Measurements from ENCODE around the gene TRRAP. TPM values are rescaled to one million over a fixed set of nuclear protein-coding genes. Genes with fewer than 3 reads are reported as not detected.

Gene TRRAP
- total RNA-seq, 2 experiments from 2014 or later = 44.3 to 48.7 TPM

- Mint-ChIP-seq H3K27ac (peak overlapping the region; percentile 96), H3K9me3 (no peaks in the 10 kb centered on the region), H3K4me3 (peak overlapping the region; percentile 93), H3K4me1 (ENCODE audit: low read depth) (peaks cover 38% of the 10 kb centered on the region), H3K36me3 (peaks cover 31% of the 10 kb centered on the region), H3K27me3 (no peaks in the 10 kb centered on the region)
- intact Hi-C loops (cut with micrococcal nuclease) = loop anchor here (1.0 to 2.0 kb wide), 5 partner anchors 52 to 599 kb away; partner anchors contain the start of genes ARPC1B and BRI3
- CTCF ChIA-PET = interaction anchor here (1.0 to 2.1 kb wide), 3 partner anchors 12 to 599 kb away, joined by 3 to 14 read pairs (median 4); no protein-coding TSS in a partner anchor
- POLR2A ChIA-PET = interaction anchor here (0.5 to 1.5 kb wide), 6 partner anchors 8 to 451 kb away, joined by 3 to 8 read pairs (median 3); no protein-coding TSS in a partner anchor
- DNase-seq = peak; percentile 80
These were observed 1.1 kb downstream of the TRRAP start for GRCh38 chr7:98879198-98879978.

GRCh38 chr7:98879979-98880315 lies 1.6 kb downstream of the TRRAP start:
- Mint-ChIP-seq H3K4me3 (peak overlapping the region; percentile 93), H3K27ac (peak overlapping the region; percentile 96), H3K9me3 (no peaks in the 10 kb centered on the region), H3K4me1 (ENCODE audit: low read depth) (peaks cover 38% of the 10 kb centered on the region), H3K27me3 (no peaks in the 10 kb centered on the region), H3K36me3 (peaks cover 31% of the 10 kb centered on the region)
- intact Hi-C loops (cut with micrococcal nuclease) = loop anchor here (1.0 to 2.0 kb wide), 5 partner anchors 51 to 599 kb away; partner anchors contain the start of genes ARPC1B and BRI3
- ChIA-PET CTCF (interaction anchor here (1.0 to 2.1 kb wide), 2 partner anchors 11 to 38 kb away, joined by 3 to 14 read pairs; no protein-coding TSS in a partner anchor), POLR2A (interaction anchor here (1.0 to 1.3 kb wide), 3 partner anchors 9 to 51 kb away, joined by 3 read pairs; no protein-coding TSS in a partner anchor)
- no peak for DNase-seq

GRCh38 chr7:98880485-98880884 lies 2.2 kb downstream of the TRRAP start:
- intact Hi-C loops (cut with micrococcal nuclease) = no loop called here
- Mint-ChIP-seq H3K4me1 (ENCODE audit: low read depth) (peaks cover 38% of the 10 kb centered on the region), H3K9me3 (no peaks in the 10 kb centered on the region), H3K27me3 (no peaks in the 10 kb centered on the region), H3K27ac (peak overlapping the region; percentile 96), H3K4me3 (peak overlapping the region; percentile 93), H3K36me3 (peaks cover 31% of the 10 kb centered on the region)
- ChIA-PET CTCF (interaction anchor here (1.0 to 2.1 kb wide), 2 partner anchors 10 to 39 kb away, joined by 3 to 14 read pairs; no protein-coding TSS in a partner anchor), POLR2A (interaction anchor here (1.0 to 1.3 kb wide), 2 partner anchors 15 to 50 kb away, joined by 3 read pairs; no protein-coding TSS in a partner anchor)
- no peak for DNase-seq

- peak; percentile 54 for DNase-seq
- ChIA-PET POLR2A (interaction anchor here (1.1 kb wide), 1 partner anchor 49 kb away, joined by 5 read pairs; no protein-coding TSS in a partner anchor), CTCF (no interaction called here)
- no peaks in the 10 kb centered on the region for H3K9me3 Mint-ChIP-seq
- peaks cover 36% of the 10 kb centered on the region for H3K36me3 Mint-ChIP-seq
- H3K27me3 Mint-ChIP-seq = no peaks in the 10 kb centered on the region
- intact Hi-C loops (cut with micrococcal nuclease) = loop anchor here (2.0 kb wide), 1 partner anchor 221 kb away; no protein-coding TSS in a partner anchor
- peak overlapping the region; percentile 96 for H3K27ac Mint-ChIP-seq
- H3K4me3 Mint-ChIP-seq = peak overlapping the region; percentile 93
- H3K4me1 Mint-ChIP-seq (ENCODE audit: low read depth) = peaks cover 41% of the 10 kb centered on the region
These were observed 3.4 kb downstream of the TRRAP start for GRCh38 chr7:98881561-98882315.

- intact Hi-C loops (cut with micrococcal nuclease) = no loop called here
- peaks cover 40% of the 10 kb centered on the region for H3K36me3 Mint-ChIP-seq
- no peak for DNase-seq
- no peak overlapping the region for H3K4me3 Mint-ChIP-seq
- H3K27ac Mint-ChIP-seq = no peak overlapping the region
- ChIA-PET CTCF (no interaction called here), POLR2A (no interaction called here)
- H3K4me1 Mint-ChIP-seq (ENCODE audit: low read depth) = peaks cover 48% of the 10 kb centered on the region
- no peaks in the 10 kb centered on the region for H3K9me3 Mint-ChIP-seq
- H3K27me3 Mint-ChIP-seq = no peaks in the 10 kb centered on the region
These were observed 6.1 kb downstream of the TRRAP start for GRCh38 chr7:98884416-98884815.

- no peaks in the 10 kb centered on the region for H3K27me3 Mint-ChIP-seq
- ChIA-PET CTCF (interaction anchor here (0.6 kb wide), 1 partner anchor 10 kb away, joined by 3 read pairs; no protein-coding TSS in a partner anchor), POLR2A (interaction anchor here (0.8 kb wide), 1 partner anchor 9 kb away, joined by 3 read pairs; the partner anchor contains the start of gene TRRAP)
- peaks cover 24% of the 10 kb centered on the region for H3K4me1 Mint-ChIP-seq (ENCODE audit: low read depth)
- intact Hi-C loops (cut with micrococcal nuclease) = no loop called here
- H3K27ac Mint-ChIP-seq = no peak overlapping the region
- H3K9me3 Mint-ChIP-seq = no peaks in the 10 kb centered on the region
- no peak for DNase-seq
- H3K36me3 Mint-ChIP-seq = peaks cover 34% of the 10 kb centered on the region
- no peak overlapping the region for H3K4me3 Mint-ChIP-seq
These were observed 8.7 kb downstream of the TRRAP start for GRCh38 chr7:98887038-98887437.

- POLR2A ChIA-PET = no interaction called here
- peaks cover 49% of the 10 kb centered on the region for H3K36me3 Mint-ChIP-seq
- no peak for DNase-seq
- no peak overlapping the region for H3K4me3 Mint-ChIP-seq
- H3K27ac Mint-ChIP-seq = no peak overlapping the region
- H3K9me3 Mint-ChIP-seq = no peaks in the 10 kb centered on the region
- H3K4me1 Mint-ChIP-seq (ENCODE audit: low read depth) = peaks cover 6% of the 10 kb centered on the region
- CTCF ChIA-PET = interaction anchor here (3.3 kb wide), 1 partner anchor 13 kb away, joined by 14 read pairs; the partner anchor contains the start of gene TRRAP
- intact Hi-C loops (cut with micrococcal nuclease) = no loop called here
- H3K27me3 Mint-ChIP-seq = no peaks in the 10 kb centered on the region
These were observed 14.3 kb downstream of the TRRAP start for GRCh38 chr7:98892609-98893008.

- Mint-ChIP-seq H3K4me3 (no peak overlapping the region), H3K27me3 (no peaks in the 10 kb centered on the region), H3K4me1 (ENCODE audit: low read depth) (no peaks in the 10 kb centered on the region), H3K9me3 (no peaks in the 10 kb centered on the region), H3K36me3 (peaks cover 59% of the 10 kb centered on the region), H3K27ac (no peak overlapping the region)
- intact Hi-C loops (cut with micrococcal nuclease) = no loop called here
- DNase-seq = no peak
- CTCF ChIA-PET = no interaction called here
- POLR2A ChIA-PET = no interaction called here
These were observed 21.5 kb downstream of the TRRAP start for GRCh38 chr7:98899816-98900215.

- no peak for DNase-seq
- H3K9me3 Mint-ChIP-seq = no peaks in the 10 kb centered on the region
- ChIA-PET CTCF (no interaction called here), POLR2A (no interaction called here)
- no peaks in the 10 kb centered on the region for H3K4me1 Mint-ChIP-seq (ENCODE audit: low read depth)
- no peaks in the 10 kb centered on the region for H3K27me3 Mint-ChIP-seq
- H3K27ac Mint-ChIP-seq = no peak overlapping the region
- peaks cover 60% of the 10 kb centered on the region for H3K36me3 Mint-ChIP-seq
- H3K4me3 Mint-ChIP-seq = no peak overlapping the region
- intact Hi-C loops (cut with micrococcal nuclease) = no loop called here
These were observed 22.5 kb downstream of the TRRAP start for GRCh38 chr7:98900815-98901214.

- ChIA-PET POLR2A (interaction anchor here (0.9 kb wide), 1 partner anchor 25 kb away, joined by 3 read pairs; no protein-coding TSS in a partner anchor), CTCF (no interaction called here)
- intact Hi-C loops (cut with micrococcal nuclease) = no loop called here
- no peaks in the 10 kb centered on the region for H3K4me1 Mint-ChIP-seq (ENCODE audit: low read depth)
- no peaks in the 10 kb centered on the region for H3K9me3 Mint-ChIP-seq
- no peak for DNase-seq
- no peak overlapping the region for H3K4me3 Mint-ChIP-seq
- peaks cover 57% of the 10 kb centered on the region for H3K36me3 Mint-ChIP-seq
- no peak overlapping the region for H3K27ac Mint-ChIP-seq
- H3K27me3 Mint-ChIP-seq = no peaks in the 10 kb centered on the region
These were observed 24.2 kb downstream of the TRRAP start for GRCh38 chr7:98902523-98902922.

GRCh38 chr7:98903246-98903645 lies 24.9 kb downstream of the TRRAP start:
- H3K4me3 Mint-ChIP-seq = no peak overlapping the region

GRCh38 chr7:98907570-98907969 lies 29.2 kb downstream of the TRRAP start:
- H3K27ac Mint-ChIP-seq = no peak overlapping the region
- ChIA-PET CTCF (no interaction called here), POLR2A (no interaction called here)
- peaks cover 62% of the 10 kb centered on the region for H3K36me3 Mint-ChIP-seq
- no peak overlapping the region for H3K4me3 Mint-ChIP-seq
- no peak for DNase-seq
- intact Hi-C loops (cut with micrococcal nuclease) = no loop called here
- no peaks in the 10 kb centered on the region for H3K4me1 Mint-ChIP-seq (ENCODE audit: low read depth)
- no peaks in the 10 kb centered on the region for H3K27me3 Mint-ChIP-seq
- H3K9me3 Mint-ChIP-seq = no peaks in the 10 kb centered on the region

More at GRCh38 chr7:98903246-98903645, 24.9 kb downstream of the TRRAP start:
- intact Hi-C loops (cut with micrococcal nuclease) = no loop called here
- H3K4me1 Mint-ChIP-seq (ENCODE audit: low read depth) = no peaks in the 10 kb centered on the region
- H3K27ac Mint-ChIP-seq = no peak overlapping the region
- H3K36me3 Mint-ChIP-seq = peaks cover 59% of the 10 kb centered on the region
- ChIA-PET POLR2A (interaction anchor here (0.9 kb wide), 1 partner anchor 25 kb away, joined by 3 read pairs; no protein-coding TSS in a partner anchor), CTCF (no interaction called here)
- no peaks in the 10 kb centered on the region for H3K9me3 Mint-ChIP-seq
- no peak for DNase-seq
- no peaks in the 10 kb centered on the region for H3K27me3 Mint-ChIP-seq
